D721Med (cell line): ENCODE measurements around the gene TMEM168.

Experiments used
- DNase-seq: peaks from one replicate; pipeline ENCODE4 v3.0.0; 2011; ENCODE audit warnings: low spot score; ENCODE audit not compliant: insufficient read length
- FAIRE-seq: peaks from 2 replicates; lab custom pipeline; 2011; peaks lifted over from hg19 to GRCh38; lab: Jason Lieb, UNC
- TF ChIP-seq, protein P1 (sequence below): IDR thresholded peaks from 2 replicates; pipeline ENCODE4 v1.5.1; 2012; ENCODE audit warnings: mild to moderate bottlenecking, control low read depth; ENCODE audit not compliant: insufficient read depth; ENCODE audit errors: missing control alignments

Gene TMEM168

DNA sequence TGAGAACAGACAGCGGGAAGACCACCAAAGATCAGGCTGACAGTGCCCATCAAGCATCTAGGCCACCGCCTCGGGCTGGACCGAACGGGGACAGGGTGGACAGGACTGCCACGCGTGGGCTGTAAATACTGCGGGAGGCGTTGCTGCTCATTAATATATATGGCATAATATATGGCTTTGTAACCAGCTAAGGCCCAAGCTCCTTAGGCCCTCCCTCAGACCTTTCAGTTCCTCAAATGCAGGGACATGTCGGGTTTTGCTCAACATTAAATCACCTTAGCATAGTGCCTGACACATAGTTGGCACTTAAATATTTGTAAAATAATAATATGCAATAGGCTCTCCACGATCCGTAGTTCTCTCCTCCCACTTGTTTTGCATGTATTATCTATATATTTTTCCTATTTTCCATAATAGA is 402 bp upstream of the TMEM168 start:
- FAIRE-seq, result no peak
- no peak for DNase-seq
- TF ChIP-seq, protein P1, sequence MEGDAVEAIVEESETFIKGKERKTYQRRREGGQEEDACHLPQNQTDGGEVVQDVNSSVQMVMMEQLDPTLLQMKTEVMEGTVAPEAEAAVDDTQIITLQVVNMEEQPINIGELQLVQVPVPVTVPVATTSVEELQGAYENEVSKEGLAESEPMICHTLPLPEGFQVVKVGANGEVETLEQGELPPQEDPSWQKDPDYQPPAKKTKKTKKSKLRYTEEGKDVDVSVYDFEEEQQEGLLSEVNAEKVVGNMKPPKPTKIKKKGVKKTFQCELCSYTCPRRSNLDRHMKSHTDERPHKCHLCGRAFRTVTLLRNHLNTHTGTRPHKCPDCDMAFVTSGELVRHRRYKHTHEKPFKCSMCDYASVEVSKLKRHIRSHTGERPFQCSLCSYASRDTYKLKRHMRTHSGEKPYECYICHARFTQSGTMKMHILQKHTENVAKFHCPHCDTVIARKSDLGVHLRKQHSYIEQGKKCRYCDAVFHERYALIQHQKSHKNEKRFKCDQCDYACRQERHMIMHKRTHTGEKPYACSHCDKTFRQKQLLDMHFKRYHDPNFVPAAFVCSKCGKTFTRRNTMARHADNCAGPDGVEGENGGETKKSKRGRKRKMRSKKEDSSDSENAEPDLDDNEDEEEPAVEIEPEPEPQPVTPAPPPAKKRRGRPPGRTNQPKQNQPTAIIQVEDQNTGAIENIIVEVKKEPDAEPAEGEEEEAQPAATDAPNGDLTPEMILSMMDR, result no peak

DNA sequence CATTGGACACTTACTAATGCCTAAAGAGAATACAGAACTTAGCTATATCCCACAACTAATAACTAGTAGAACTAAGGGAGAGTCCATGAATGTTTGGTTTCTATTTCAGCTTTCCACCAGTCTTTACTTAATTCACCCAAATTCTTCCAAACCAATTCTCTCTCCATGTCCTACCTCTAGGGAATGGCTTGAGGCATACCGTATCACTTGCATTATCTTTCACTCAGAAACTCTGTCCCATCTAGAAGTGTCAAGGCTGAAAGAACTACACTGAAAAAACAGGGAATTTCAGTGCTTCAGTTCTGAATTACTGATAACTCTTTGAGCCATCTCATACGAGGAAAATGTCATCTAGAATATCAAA is 758 bp downstream of the TMEM168 start:
- TF ChIP-seq, protein P1, result no peak
- FAIRE-seq (no peak), DNase-seq (no peak)

DNA sequence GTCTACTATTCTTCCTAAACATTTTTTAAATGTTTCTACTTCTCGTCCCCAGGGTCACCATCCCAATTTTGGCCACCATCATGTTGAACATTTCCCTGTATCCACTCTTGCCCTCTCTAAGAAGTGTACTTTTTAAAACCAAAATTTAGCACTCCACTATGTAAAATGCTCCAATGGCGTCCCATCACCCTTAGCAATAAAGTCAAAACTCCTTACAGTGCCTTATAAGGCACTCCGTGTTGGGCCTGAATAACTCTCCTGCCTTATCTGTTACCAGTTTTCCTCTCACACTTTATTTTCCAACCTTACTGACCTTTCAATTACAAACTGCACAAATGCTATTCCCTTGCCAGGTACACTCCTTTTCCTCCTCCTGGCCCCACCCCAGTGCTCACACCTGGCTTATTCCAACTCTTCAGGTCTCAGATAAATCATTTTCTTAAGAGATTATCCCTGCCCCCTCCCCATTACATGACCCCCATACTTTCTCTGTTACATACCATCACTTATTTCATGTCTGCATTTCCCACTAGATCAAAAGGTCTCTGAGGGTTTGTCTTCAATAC is 1.3 kb downstream of the TMEM168 start:
- TF ChIP-seq, protein P1, result no peak
- DNase-seq (no peak), FAIRE-seq (no peak)

DNA sequence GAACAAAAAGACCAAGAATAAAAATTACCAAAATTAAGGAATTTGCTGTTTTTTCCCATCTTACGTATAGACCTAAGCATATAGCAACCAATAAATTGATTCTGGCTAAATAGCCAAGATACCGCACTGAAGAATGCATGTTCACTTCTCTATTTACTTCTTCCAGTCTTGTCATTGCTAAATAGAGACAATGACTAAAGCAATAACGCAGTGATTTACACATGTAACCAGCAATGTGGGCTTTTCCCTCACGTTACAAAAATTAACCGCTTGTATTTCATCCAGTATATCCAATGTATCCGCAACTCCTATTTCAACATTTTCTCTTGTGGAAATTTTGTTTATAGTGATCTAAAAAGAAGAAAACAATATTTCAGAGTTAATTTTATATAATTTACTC is 5.6 kb downstream of the TMEM168 start:
- TF ChIP-seq, protein P1, result no peak
- FAIRE-seq (no peak), DNase-seq (no peak)

DNA sequence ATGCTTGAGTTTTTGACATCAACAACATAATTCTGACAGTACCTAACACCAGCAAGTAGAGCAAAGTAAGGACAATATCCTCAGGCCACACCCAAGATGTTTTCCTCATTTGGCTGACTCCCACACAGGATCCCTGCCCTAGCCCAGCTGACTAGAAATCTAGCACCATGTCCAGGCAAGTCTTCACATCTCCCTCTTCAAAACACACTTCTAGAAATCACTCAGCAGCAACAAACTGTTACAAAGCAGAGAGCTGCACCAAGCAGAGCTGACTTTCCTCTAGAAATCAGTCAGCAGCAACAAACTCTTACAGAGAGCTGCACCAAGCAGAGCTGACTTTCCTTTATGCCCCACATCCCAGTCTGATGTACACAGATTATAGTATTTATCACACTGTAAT is 7.7 kb downstream of the TMEM168 start:
- FAIRE-seq (no peak), DNase-seq (no peak)
- TF ChIP-seq, protein P1, result no peak

DNA sequence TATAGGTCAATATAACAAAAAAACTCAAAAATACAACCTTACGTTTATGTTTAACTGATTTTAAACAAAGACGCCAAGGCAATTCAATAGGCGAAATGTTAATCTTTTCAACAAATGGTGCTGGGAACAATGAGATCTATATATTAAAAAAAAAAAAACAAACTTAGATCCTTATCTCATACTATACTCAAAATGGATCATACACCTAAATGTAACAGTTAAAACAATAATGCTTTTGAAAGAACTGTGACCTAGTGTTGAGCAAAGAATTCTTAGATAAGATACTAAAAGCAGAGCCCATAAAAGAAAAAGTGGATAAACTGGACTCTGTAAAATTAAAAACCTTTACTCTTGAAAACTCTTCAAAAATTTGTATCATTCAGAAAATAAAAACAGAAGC is 8.6 kb downstream of the TMEM168 start:
- TF ChIP-seq, protein P1, result no peak
- DNase-seq (no peak), FAIRE-seq (no peak)

DNA sequence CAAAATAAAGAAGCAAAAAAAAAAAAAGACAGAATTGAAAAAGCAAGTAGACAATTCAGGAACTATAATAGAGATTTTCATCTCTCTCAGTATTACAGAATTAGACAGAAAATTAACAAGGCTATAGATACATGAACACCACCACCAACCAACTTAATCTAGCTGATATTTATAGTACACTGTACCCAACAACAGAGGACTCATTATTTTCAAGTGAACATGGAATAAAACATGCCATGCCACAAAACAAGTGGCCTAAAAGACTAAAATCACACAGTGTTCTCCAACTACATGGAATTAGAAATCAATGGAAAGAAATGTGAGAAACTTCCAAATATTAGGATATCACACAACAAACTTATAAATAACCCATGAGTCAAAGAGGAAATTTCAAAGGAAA is 9.1 kb downstream of the TMEM168 start:
- TF ChIP-seq, protein P1, result no peak
- DNase-seq (no peak), FAIRE-seq (peak; percentile 77)
